ENCODE results near the gene MUSTN1. TPM values are rescaled to one million over a fixed set of nuclear protein-coding genes. Genes with fewer than 3 reads are reported as not detected.
A peak's percentile ranks its signal among the peaks of the same experiment; 100 is the strongest.

The MUSTN1 gene
- total and polyA plus RNA-seq, 2 of the 13 experiments (the other 11 are each of a cell fraction or from before 2014, with no cell fraction given), result 0.84 to 1.4 TPM

- in situ Hi-C loops (cut with HindIII; ENCODE audit: extremely low pct_ligation_motif_present, low pct_unique_long_range_greater_than_20kb), result loop anchor here (5.0 to 10.0 kb wide), 2 partner anchors 81 to 223 kb away; no protein-coding TSS in a partner anchor
- Histone ChIP-seq H3K27me3 (ENCODE audit: control insufficient read depth in 1 of 2, insufficient read depth in 2 of 2, low read length in 2 of 2) (no peaks in the 10 kb centered on the region), H3K9ac (ENCODE audit: insufficient read depth, low read depth, low read length) (no peak overlapping the region), H3K4me2 (ENCODE audit: low read depth, low read length) (no peak overlapping the region), H3K36me3 (replicated peaks in 1 of 2; ENCODE audit: control insufficient read depth in 1 of 2, insufficient read depth in 2 of 2, low read length in 2 of 2) (peaks cover 1 to 6% of the 10 kb centered on the region in 2 experiments; a peak in 3 of 5 replicates), H2AFZ (ENCODE audit: low read length) (no peak overlapping the region), H3K9me3 (ENCODE audit: low read length) (no peaks in the 10 kb centered on the region), H3K4me3 (replicated peaks in 1 of 3; ENCODE audit: insufficient read depth in 1 of 3, low read depth in 2 of 3, low read length in 3 of 3) (no peak overlapping the region), H3K4me1 (ENCODE audit: insufficient read depth, low read length) (no peaks in the 10 kb centered on the region), H3K27ac (ENCODE audit: extremely low read length, insufficient read depth, low read length) (no peak overlapping the region), H3K79me2 (ENCODE audit: insufficient read depth, low read length) (no peaks in the 10 kb centered on the region), H4K20me1 (ENCODE audit: insufficient read depth, low read length) (no peaks in the 10 kb centered on the region)
- TF ChIP-seq GATA4 (IDR thresholded peaks at IDR 0.05; ENCODE audit: borderline replicate concordance, low read depth), result no peak
- peak in 1 of 2 experiments; percentile 87; a peak in 3 of 4 replicates for TF ChIP-seq REST (IDR thresholded peaks at IDR 0.05; ENCODE audit: borderline replicate concordance in 1 of 2, low read depth in 1 of 2, low read length in 2 of 2)
- ChIA-PET POLR2A (no interaction called here), CTCF (ENCODE audit: low intra/inter-chr PET ratio, low total read pairs) (interaction anchor here (1.1 kb wide), 1 partner anchor 81 kb away, joined by 6 read pairs; no protein-coding TSS in a partner anchor)
- intact Hi-C loops (cut with micrococcal nuclease; ENCODE audit: unreplicated experiment), result loop anchor here (5.0 kb wide), 2 partner anchors 38 to 133 kb away; no protein-coding TSS in a partner anchor
- BruUV-seq (replicated peaks), result no TSS peak
- WGBS (ENCODE audit: low lambda C conversion rate), result 100% methylated on average over 2 of the region's 2 CpGs
- ATAC-seq (no peak), DNase-seq (ENCODE audit: low spot score) (no peak), FAIRE-seq (no peak)
Measured at GRCh38 chr3:52854013-52854412, 19.2 kb upstream of the MUSTN1 start.

- Histone ChIP-seq H3K27ac (ENCODE audit: extremely low read length, insufficient read depth, low read length) (no peak overlapping the region), H3K9me3 (ENCODE audit: low read length) (no peaks in the 10 kb centered on the region), H4K20me1 (ENCODE audit: insufficient read depth, low read length) (no peaks in the 10 kb centered on the region), H3K4me2 (ENCODE audit: low read depth, low read length) (no peak overlapping the region), H3K9ac (ENCODE audit: insufficient read depth, low read depth, low read length) (no peak overlapping the region), H3K79me2 (ENCODE audit: insufficient read depth, low read length) (no peaks in the 10 kb centered on the region), H3K4me3 (replicated peaks in 1 of 3; ENCODE audit: insufficient read depth in 1 of 3, low read depth in 2 of 3, low read length in 3 of 3) (no peak overlapping the region), H3K27me3 (ENCODE audit: control insufficient read depth in 1 of 2, insufficient read depth in 2 of 2, low read length in 2 of 2) (no peaks in the 10 kb centered on the region), H3K4me1 (ENCODE audit: insufficient read depth, low read length) (no peaks in the 10 kb centered on the region), H3K36me3 (replicated peaks in 1 of 2; ENCODE audit: control insufficient read depth in 1 of 2, insufficient read depth in 2 of 2, low read length in 2 of 2) (peaks cover 2 to 9% of the 10 kb centered on the region in 2 experiments; a peak in 3 of 5 replicates), H2AFZ (ENCODE audit: low read length) (no peak overlapping the region)
- POLR2A ChIA-PET, result no interaction called here
- 93% methylated on average over 2 of the region's 2 CpGs for WGBS (ENCODE audit: low lambda C conversion rate)
- FAIRE-seq, result no peak
- DNase-seq (ENCODE audit: low spot score), result no peak
- no peak for ATAC-seq
- CTCF ChIA-PET (ENCODE audit: low intra/inter-chr PET ratio, low total read pairs), result interaction anchor here (1.4 to 2.8 kb wide), 4 partner anchors 82 to 220 kb away, joined by 4 to 33 read pairs (median 14); no protein-coding TSS in a partner anchor
- intact Hi-C loops (cut with micrococcal nuclease; ENCODE audit: unreplicated experiment), result loop anchor here (5.0 kb wide), 2 partner anchors 40 to 135 kb away; no protein-coding TSS in a partner anchor
- in situ Hi-C loops (cut with HindIII; ENCODE audit: extremely low pct_ligation_motif_present, low pct_unique_long_range_greater_than_20kb), result loop anchor here (5.0 to 10.0 kb wide), 2 partner anchors 82 to 225 kb away; no protein-coding TSS in a partner anchor
- no TSS peak for BruUV-seq (replicated peaks)
- TF ChIP-seq ZNF790 (CRISPR knock-in tag; IDR thresholded peaks at IDR 0.05; ENCODE audit: borderline replicate concordance) (no peak), ZNF703 (CRISPR knock-in tag; IDR thresholded peaks at IDR 0.05; ENCODE audit: borderline replicate concordance) (no peak), ZBTB8A (CRISPR knock-in tag; IDR thresholded peaks at IDR 0.05; ENCODE audit: borderline replicate concordance, low read depth) (no peak), KDM5A (IDR thresholded peaks at IDR 0.05; ENCODE audit: borderline replicate concordance, low read length) (no peak), ZNF792 (CRISPR knock-in tag; IDR thresholded peaks at IDR 0.05) (no peak), THRA (CRISPR knock-in tag; IDR thresholded peaks at IDR 0.05; ENCODE audit: borderline replicate concordance) (no peak), RBFOX2 (IDR thresholded peaks at IDR 0.05; ENCODE audit: low read depth, low read length) (no peak)
Measured at GRCh38 chr3:52852419-52852818, 17.6 kb upstream of the MUSTN1 start.
